Skeletal muscle satellite cell (primary cell): ENCODE data around the gene NMBR.
"Not testable (repeated sequence)": the region's sequence is repeated elsewhere in the genome, so short reads cannot be mapped to it uniquely, and the experiment has no call there.

Source experiments
- H3K27me3 ChIP-seq: 2 replicates; pipeline ENCODE4 v1.7.0; 2013; ENCODE audit warnings: low read length; ENCODE audit not compliant: control insufficient read depth, insufficient read depth
- H3K36me3 ChIP-seq: 2 replicates; pipeline ENCODE4 v1.7.0; 2013; ENCODE audit warnings: mild to moderate bottlenecking, control low read depth, low read length; ENCODE audit not compliant: insufficient read depth
- H3K4me1 ChIP-seq: 2 replicates; pipeline ENCODE4 v1.7.0; 2013; ENCODE audit warnings: low read length; ENCODE audit not compliant: control insufficient read depth, insufficient read depth
- H3K4me2 ChIP-seq: 2 replicates; pipeline ENCODE4 v1.7.0; 2013; ENCODE audit warnings: mild to moderate bottlenecking, low read length
- H3K4me3 ChIP-seq: 2 replicates; pipeline ENCODE4 v1.7.0; 2013; ENCODE audit warnings: low read length
- H3K9ac ChIP-seq: 2 replicates; pipeline ENCODE4 v1.7.0; 2013; ENCODE audit warnings: mild to moderate bottlenecking, low read depth, low read length, moderate library complexity
- H3K9me3 ChIP-seq: replicated peaks from 2 replicates; pipeline ENCODE4 v1.7.0; 2013; ENCODE audit warnings: mild to moderate bottlenecking, control low read depth, low read length

Gene NMBR

DNA sequence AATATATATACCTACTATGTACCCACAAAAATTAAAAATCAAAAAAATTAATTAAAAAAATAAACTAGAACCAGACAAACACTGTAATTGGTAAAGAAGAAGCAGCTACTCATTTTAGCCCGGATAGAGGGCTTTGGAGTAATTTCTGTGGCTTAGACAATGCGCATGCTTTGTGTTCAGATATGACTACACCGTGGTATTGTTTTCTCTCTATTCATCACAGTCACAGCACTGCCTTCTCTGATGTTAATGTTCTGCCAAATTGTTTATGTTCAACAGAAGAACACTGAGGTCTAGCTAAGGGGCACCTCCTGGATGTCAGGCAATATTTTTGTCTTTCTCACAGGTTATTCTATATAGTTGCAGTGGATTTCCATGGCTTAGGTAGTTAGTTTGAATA is 91.7 kb downstream of the NMBR start:
- Histone ChIP-seq H3K4me2 (no peak overlapping the region), H3K9me3 (no peaks in the 10 kb centered on the region), H3K4me3 (no peak overlapping the region), H3K9ac (no peak overlapping the region), H3K4me1 (no peaks in the 10 kb centered on the region), H3K27me3 (no peaks in the 10 kb centered on the region), H3K36me3 (no peaks in the 10 kb centered on the region)

DNA sequence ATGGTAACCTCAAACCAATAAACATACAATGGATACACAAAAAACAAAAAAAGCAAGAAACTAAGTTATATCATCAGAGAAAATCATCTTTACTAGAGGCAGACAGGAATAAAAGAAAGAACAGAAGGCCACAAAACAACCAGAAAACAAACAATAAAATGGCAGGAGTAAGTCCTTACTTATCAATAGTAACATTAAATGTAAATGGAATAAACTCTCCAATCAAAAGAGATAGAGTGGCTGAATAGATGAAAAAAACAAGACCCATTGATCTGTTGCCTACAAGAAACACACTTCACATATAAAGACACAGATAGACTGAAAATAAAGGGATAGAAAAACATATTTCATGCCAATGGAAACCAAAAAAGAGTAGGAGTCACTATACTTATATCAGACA is 95.5 kb downstream of the NMBR start:
- H3K4me3 ChIP-seq: no peak overlapping the region
- H3K4me2 ChIP-seq: no peak overlapping the region
- H3K27me3 ChIP-seq: no peaks in the 10 kb centered on the region
- no peaks in the 10 kb centered on the region for H3K9me3 ChIP-seq
- no peaks in the 10 kb centered on the region for H3K4me1 ChIP-seq
- H3K9ac ChIP-seq: no peak overlapping the region
- no peaks in the 10 kb centered on the region for H3K36me3 ChIP-seq

DNA sequence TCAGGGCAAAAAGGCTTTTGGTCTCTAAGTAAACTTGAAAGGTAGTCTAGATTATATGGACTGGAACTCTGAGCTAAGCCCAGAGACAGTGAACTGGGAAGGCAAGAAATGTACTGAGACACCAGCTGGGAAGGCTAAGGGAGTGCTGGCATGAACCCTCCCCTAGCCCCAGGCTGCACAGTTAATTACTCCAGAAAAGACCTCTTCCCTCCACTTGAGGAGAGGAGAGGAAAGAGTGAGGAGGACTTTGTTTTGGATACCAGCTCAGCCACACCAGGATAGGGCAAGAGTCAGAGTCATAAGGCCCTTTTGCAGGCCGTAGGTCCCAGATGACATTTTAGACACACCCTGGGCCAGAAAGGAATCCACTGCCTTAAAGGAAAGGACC is 98.3 kb downstream of the NMBR start:
- Histone ChIP-seq H3K4me2 (no peak overlapping the region), H3K9me3 (no peaks in the 10 kb centered on the region), H3K4me1 (no peaks in the 10 kb centered on the region), H3K27me3 (no peaks in the 10 kb centered on the region), H3K9ac (no peak overlapping the region), H3K4me3 (no peak overlapping the region), H3K36me3 (no peaks in the 10 kb centered on the region)

DNA sequence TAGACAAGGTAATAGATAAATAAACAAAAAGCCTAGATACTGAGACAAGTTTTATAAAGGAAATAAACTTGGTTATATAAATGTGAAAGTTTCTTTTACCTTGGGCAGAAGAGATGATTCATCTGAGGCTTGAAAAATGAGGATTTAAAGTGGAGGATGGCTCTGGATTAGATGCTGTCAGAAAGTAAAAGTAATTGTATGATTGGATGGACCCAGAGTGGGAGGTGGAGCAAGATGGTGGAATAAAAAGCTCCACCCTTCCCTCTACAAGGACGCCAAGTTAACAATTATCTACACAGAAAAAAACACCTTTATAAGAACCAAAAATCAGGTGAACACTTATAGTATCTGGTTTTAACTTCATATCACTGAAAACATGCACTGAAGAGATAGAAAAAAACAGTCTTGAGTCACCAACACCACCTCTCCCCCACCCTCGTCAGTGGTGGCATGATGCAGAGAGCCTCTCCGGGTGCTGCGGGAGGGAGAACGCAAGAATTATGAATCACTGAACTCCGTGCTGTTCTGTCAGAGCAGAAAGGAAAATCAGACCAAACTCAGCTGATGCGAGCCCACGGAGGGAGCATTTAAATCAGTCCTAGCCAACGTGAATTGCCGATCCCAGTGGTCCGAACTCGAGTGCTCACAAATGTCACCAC is 98.9 kb downstream of the NMBR start:
- no peak overlapping the region for H3K4me3 ChIP-seq
- H3K27me3 ChIP-seq: no peaks in the 10 kb centered on the region
- no peaks in the 10 kb centered on the region for H3K4me1 ChIP-seq
- no peaks in the 10 kb centered on the region for H3K36me3 ChIP-seq
- H3K4me2 ChIP-seq: no peak overlapping the region
- H3K9me3 ChIP-seq: no peaks in the 10 kb centered on the region
- H3K9ac ChIP-seq: no peak overlapping the region

DNA sequence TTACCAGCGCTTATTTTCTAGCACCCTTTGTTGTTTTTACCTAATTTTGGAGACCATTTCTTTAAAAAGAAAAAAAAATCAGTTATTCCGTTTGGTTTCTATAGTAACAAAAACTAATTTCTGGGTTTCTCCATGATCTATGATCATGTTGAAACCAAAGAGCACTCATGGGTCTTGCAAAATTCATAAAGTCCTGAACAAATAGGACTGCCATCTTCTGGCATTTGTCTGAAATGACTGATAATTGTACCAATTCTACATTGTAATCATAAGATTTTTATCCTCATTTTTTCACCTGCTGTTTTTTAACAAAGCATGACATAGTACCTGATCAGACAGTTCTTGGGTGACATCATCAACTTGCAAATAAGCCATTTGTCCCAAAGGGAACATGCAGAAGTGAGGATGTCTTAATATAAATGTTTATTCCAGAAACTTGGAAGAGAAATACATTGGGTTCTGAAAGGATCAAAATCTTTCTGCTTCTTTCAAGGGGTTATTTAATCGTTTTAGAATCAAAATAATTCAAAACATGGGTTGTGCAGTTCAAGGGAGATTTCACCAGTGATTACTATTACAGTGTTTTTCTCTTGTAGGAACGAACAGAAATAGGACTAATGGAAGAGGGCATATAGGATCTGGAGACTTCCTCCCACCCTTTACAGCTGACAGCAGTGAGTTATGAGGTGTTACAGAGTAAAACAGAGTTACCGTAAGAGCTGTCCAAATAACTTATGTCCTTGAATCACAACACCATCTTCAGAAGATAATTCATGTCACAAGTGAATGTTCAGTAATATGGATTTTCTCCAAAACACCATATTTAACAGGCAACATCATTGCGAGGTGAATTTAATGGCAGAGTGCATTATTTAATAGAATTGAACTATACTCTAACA is 101.3 kb downstream of the NMBR start:
- Histone ChIP-seq H3K4me1 (no peaks in the 10 kb centered on the region), H3K27me3 (no peaks in the 10 kb centered on the region), H3K4me2 (no peak overlapping the region), H3K9me3 (no peaks in the 10 kb centered on the region), H3K9ac (no peak overlapping the region), H3K36me3 (no peaks in the 10 kb centered on the region), H3K4me3 (no peak overlapping the region)

DNA sequence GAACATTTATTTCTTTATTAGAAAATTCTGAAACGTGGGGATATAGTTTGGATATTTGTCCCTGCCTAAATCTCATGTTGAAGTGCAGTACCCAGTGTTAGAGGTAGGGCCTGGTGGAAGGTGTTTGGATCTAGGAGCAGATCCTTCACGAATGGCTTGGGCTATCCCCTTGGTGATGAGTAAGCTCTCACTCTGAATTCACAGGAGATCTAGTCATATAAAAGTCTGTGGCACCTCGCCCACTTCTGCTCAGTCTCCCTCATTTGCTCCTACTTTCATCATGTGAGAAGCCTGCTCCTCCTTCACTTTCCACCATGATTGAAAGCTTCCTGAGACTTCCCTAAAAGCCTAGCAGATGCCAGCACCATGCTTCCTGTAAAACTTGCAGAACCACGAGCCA is 111.0 kb downstream of the NMBR start:
- H3K4me3 ChIP-seq: no peak overlapping the region
- H3K36me3 ChIP-seq: no peaks in the 10 kb centered on the region
- no peaks in the 10 kb centered on the region for H3K27me3 ChIP-seq
- H3K9ac ChIP-seq: no peak overlapping the region
- H3K4me1 ChIP-seq: peaks cover 11% of the 10 kb centered on the region
- no peaks in the 10 kb centered on the region for H3K9me3 ChIP-seq
- H3K4me2 ChIP-seq: no peak overlapping the region

DNA sequence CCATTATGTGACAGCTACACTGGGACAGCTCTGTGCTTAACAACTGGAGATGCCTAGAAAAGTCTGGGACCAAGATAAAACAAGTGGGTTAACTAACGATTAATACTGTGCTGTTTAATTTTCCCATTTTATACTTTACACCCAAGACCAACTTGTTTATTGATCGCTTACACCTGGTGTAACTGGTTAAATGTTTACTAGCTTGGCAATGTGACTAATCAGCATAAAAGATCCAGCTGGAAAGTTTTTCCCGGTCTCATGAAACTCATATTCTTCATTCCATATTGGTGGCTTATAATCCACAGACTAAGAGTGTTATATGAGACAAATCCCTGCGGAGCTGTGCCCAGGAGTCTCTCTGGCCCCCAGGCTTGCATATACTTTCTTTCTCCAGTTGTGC is 115.9 kb downstream of the NMBR start:
- Histone ChIP-seq H3K27me3 (no peaks in the 10 kb centered on the region), H3K36me3 (no peaks in the 10 kb centered on the region), H3K4me3 (no peak overlapping the region), H3K9ac (no peak overlapping the region), H3K9me3 (no peaks in the 10 kb centered on the region), H3K4me1 (no peaks in the 10 kb centered on the region), H3K4me2 (no peak overlapping the region)

DNA sequence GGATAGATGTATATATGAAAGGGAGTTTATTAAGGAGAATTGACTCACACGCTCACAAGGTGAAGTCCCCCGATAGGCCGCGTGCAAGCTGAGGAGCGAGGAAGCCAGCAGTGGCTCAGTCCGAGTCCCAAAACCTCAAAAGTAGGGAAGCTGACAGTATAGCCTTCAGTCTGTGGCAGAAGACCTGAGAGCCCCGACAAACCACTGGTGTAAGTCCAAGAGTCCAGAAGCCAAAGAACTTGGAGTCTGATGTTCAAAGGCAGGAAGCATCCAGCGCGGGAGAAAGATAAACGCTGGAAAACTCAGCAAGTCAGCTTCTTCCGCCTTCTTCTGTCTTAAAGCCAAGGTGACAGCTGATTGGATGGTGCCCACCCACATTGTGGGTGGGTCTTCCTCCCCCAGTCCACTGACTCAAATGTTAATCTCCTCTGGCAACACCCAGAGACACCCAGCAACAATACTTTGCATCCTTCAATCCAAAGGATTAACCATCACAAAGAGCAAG is 116.8 kb downstream of the NMBR start:
- Histone ChIP-seq H3K9ac (no peak overlapping the region), H3K27me3 (no peaks in the 10 kb centered on the region), H3K36me3 (no peaks in the 10 kb centered on the region), H3K4me2 (peak overlapping the region; percentile 27), H3K4me1 (no peaks in the 10 kb centered on the region), H3K4me3 (peak overlapping the region; percentile 50), H3K9me3 (no peaks in the 10 kb centered on the region)

DNA sequence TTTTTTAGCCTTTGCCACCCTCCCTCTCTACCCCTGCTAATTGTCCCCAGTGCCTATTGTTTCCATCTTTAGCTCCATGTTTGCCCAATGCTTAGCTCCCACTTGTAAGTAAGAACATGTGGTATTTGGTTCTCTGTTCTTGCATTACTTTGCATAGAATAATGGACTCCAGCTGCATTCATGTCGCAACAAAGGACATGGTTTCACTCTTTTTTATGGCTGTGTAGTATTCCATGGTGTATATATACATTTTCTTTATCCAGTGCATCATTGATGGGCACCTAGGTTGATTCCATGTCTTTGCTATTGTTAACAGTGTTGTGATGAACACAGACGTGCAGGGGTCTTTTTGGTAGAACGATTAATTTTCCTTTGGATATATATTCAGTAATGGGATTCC is 118.4 kb downstream of the NMBR start:
- H3K4me3 ChIP-seq: no peak overlapping the region

DNA sequence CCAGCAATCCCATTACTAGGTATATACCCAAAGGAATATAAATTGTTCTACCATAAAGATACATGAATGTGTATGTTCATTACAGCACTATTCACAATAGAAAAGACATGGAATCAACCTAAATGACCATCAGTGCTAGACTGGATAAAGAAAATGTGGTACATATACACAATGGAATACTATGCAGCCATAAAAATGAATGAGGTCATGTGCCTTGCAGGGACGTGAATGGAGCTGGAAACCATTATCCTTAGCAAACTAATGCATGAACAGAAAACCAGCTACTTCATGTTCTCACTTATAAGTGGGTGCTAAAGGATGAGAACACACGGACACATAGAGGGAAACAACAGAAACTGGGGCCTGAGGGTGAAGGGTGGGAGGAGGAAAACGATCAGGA is 119.1 kb downstream of the NMBR start:
- H3K4me3 ChIP-seq, H3K9ac ChIP-seq, H3K36me3 ChIP-seq, H3K27me3 ChIP-seq, H3K9me3 ChIP-seq, H3K4me1 ChIP-seq, H3K4me2 ChIP-seq: not testable (repeated sequence)

More for the DNA sequence above, 118.4 kb downstream of the NMBR start:
- Histone ChIP-seq H3K9me3 (no peaks in the 10 kb centered on the region), H3K9ac (no peak overlapping the region), H3K27me3 (no peaks in the 10 kb centered on the region), H3K4me1 (no peaks in the 10 kb centered on the region), H3K4me2 (no peak overlapping the region), H3K36me3 (no peaks in the 10 kb centered on the region)

DNA sequence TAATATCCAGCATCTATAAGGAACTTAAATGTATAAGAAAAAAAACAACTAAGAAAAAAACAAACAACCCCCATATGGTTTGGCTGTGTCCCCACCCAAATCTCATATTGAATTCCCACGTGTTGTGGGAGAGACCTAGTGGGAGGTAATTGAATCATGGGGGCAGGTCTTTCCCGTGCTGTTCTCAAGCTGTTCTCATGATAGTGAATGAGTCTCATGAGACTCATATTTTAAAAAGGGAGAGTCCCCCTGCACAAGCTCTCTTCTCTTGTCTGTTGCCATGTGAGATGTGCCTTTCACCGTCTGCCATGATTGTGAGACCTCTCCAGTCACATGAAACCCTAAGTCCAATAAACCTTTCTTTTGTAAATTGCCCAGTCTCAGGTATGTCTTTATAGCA is 119.8 kb downstream of the NMBR start:
- Histone ChIP-seq H3K36me3 (no peaks in the 10 kb centered on the region), H3K4me3 (no peak overlapping the region), H3K9me3 (no peaks in the 10 kb centered on the region), H3K4me1 (no peaks in the 10 kb centered on the region), H3K4me2 (no peak overlapping the region), H3K27me3 (no peaks in the 10 kb centered on the region), H3K9ac (no peak overlapping the region)

DNA sequence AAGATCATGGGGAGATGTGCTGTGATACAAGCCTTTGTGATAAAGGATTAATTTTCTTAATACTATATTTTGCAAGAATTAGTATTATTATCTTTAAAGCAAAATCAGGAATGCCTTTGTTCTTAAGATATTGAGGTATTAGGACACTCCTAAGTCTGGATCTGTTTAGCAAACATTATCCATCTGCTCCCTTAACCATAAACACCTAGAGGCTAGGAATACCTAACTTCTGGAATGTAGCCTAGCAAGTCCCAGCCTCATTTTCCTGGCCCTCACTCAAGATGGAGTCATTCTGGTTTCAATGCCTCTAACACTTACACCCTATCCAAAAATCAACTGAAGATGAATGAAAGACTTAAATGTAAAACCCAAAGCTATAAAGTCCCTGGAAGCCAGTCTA is 120.5 kb downstream of the NMBR start:
- no peaks in the 10 kb centered on the region for H3K4me1 ChIP-seq
- H3K9ac ChIP-seq: no peak overlapping the region
- no peak overlapping the region for H3K4me3 ChIP-seq
- H3K36me3 ChIP-seq: no peaks in the 10 kb centered on the region
- no peak overlapping the region for H3K4me2 ChIP-seq
- H3K9me3 ChIP-seq: no peaks in the 10 kb centered on the region
- H3K27me3 ChIP-seq: no peaks in the 10 kb centered on the region
